Measurements from ENCODE around the gene TOM1L1. TPM values are rescaled to one million over a fixed set of nuclear protein-coding genes. Genes with fewer than 3 reads are reported as not detected.

Gene TOM1L1
- total RNA-seq, 1 donor, result 24.2 TPM

- no peak for TF ChIP-seq CTCF (IDR thresholded peaks at IDR 0.05; ENCODE audit: insufficient read depth, low read depth, low read length)
- no peak overlapping the region for H3K4me3 ChIP-seq (ENCODE audit: low read depth, low read length)
- DNase-seq (ENCODE audit: low read depth), result no peak
These were observed 23.8 kb downstream of the TOM1L1 start for GRCh38 chr17:54924405-54924804.

- DNase-seq (ENCODE audit: low read depth), result no peak
- no peak for TF ChIP-seq CTCF (IDR thresholded peaks at IDR 0.05; ENCODE audit: insufficient read depth, low read depth, low read length)
- no peak overlapping the region for H3K4me3 ChIP-seq (ENCODE audit: low read depth, low read length)
These were observed 26.9 kb downstream of the TOM1L1 start for GRCh38 chr17:54927525-54927924.

GRCh38 chr17:54932711-54933110 is 32.1 kb downstream of the TOM1L1 start:
- DNase-seq (ENCODE audit: low read depth), result peak; percentile 13
- TF ChIP-seq CTCF (IDR thresholded peaks at IDR 0.05; ENCODE audit: insufficient read depth, low read depth, low read length), result no peak
- no peak overlapping the region for H3K4me3 ChIP-seq (ENCODE audit: low read depth, low read length)

- DNase-seq (ENCODE audit: low read depth), result no peak
- H3K4me3 ChIP-seq (ENCODE audit: low read depth, low read length), result no peak overlapping the region
- no peak for TF ChIP-seq CTCF (IDR thresholded peaks at IDR 0.05; ENCODE audit: insufficient read depth, low read depth, low read length)
These were observed 33.3 kb downstream of the TOM1L1 start for GRCh38 chr17:54933921-54934320.

- no peak for DNase-seq (ENCODE audit: low read depth)
- no peak for TF ChIP-seq CTCF (IDR thresholded peaks at IDR 0.05; ENCODE audit: insufficient read depth, low read depth, low read length)
- no peak overlapping the region for H3K4me3 ChIP-seq (ENCODE audit: low read depth, low read length)
These were observed 34.8 kb downstream of the TOM1L1 start for GRCh38 chr17:54935471-54935870.

GRCh38 chr17:54937018-54937417 is 36.4 kb downstream of the TOM1L1 start:
- no peak overlapping the region for H3K4me3 ChIP-seq (ENCODE audit: low read depth, low read length)
- DNase-seq (ENCODE audit: low read depth), result no peak
- no peak for TF ChIP-seq CTCF (IDR thresholded peaks at IDR 0.05; ENCODE audit: insufficient read depth, low read depth, low read length)

GRCh38 chr17:54937426-54937825 is 36.8 kb downstream of the TOM1L1 start:
- H3K4me3 ChIP-seq (ENCODE audit: low read depth, low read length), result no peak overlapping the region
- no peak for DNase-seq (ENCODE audit: low read depth)
- no peak for TF ChIP-seq CTCF (IDR thresholded peaks at IDR 0.05; ENCODE audit: insufficient read depth, low read depth, low read length)
